CD4-positive, alpha-beta T cell treated with Interleukin-17A for 1 hour (primary cell): ENCODE results near the gene TNN.

Experiments used
- DNase-seq: peaks from one replicate; pipeline ENCODE4 v3.0.0-alpha.2; 2020

Gene TNN

DNA sequence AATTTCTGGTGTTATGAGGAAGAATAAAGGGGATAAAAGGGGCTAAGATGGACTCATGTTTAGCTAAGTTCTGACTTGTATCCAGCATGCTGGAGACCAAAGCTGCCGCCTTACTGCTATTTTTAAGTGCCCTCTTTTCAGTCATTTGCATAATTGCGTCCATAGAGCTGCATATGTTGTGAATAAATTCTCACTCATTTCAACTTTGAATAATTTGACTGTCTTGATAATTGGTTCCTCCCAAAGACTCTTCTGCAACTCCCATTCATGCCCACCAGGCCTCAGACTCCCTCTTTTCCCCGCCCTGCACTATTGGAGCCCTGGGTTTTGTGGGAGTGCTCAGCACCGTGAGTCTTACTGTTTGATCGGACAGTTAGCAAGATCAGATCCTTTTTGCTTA lies 79.9 kb downstream of the TNN start:
- no peak for DNase-seq

DNA sequence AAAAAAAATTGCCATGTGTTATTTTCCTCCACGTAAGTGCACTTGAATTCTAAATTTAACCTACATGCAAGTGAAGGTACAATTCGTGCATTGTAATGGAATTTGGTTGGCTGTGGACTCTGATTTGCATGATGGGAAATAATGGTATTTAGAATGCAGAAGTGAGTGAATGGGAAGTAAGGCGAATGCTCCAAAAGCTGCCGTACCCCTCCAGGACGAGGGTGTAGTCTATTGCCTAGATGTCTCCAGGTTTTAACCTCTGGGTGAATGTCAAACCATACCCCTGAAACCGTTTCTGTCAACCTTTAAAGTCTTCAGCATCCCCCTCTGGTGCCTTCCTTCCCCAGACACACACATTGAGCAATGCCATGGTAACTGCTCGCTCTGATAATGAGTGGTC lies 80.4 kb downstream of the TNN start:
- DNase-seq, result no peak

- DNase-seq, result no peak
These were observed 83.1 kb downstream of the TNN start for GRCh38 chr1:175150596-175151319.

- DNase-seq, result peak; percentile 71
These were observed 84.5 kb downstream of the TNN start for GRCh38 chr1:175152006-175152652.

GRCh38 chr1:175154629-175155472 lies 87.2 kb downstream of the TNN start:
- peak; percentile 77 for DNase-seq

- no peak for DNase-seq
These were observed 87.8 kb downstream of the TNN start for GRCh38 chr1:175155473-175155856.

GRCh38 chr1:175155936-175156335 lies 88.3 kb downstream of the TNN start:
- DNase-seq, result no peak

DNA sequence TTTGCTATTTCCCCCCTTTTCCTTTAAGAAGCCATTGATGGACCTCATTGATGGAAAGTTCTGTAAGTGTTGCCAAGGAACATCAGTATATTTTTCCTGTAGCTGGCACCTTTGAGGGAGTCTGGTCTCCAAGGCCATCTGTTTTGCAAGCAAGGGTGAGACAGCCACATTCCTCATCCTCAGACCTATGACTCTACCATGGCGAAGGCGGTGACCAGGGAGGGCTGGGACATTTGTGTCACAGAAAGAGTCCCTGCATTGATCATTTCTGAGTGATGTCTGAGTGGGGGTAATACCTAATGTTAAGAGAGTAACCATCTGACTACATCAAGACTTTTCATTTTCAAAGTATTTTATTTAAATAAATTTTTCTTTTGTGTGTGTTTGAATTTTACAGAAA lies 89.6 kb downstream of the TNN start:
- DNase-seq, result no peak

DNA sequence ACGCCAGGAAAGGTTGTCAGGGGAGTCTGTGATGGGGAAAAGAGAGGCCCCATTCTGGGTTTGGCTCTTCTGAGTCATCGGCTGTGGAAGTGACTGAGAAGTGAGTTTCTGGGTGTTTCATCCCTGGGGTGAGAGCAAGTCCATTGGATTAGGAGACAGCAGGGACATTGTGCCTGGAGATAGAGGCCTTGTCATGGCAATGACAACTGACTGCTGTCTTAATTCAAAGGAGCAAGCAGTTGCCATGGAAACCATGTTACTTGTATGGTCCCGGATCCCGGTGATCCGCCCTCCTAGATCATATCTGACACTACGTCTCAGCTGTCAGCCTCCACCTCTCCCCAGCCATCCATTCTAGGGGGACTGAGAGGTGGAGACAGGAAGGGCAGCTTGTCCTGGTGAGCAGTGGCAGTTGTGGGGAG lies 90.5 kb downstream of the TNN start:
- no peak for DNase-seq

DNA sequence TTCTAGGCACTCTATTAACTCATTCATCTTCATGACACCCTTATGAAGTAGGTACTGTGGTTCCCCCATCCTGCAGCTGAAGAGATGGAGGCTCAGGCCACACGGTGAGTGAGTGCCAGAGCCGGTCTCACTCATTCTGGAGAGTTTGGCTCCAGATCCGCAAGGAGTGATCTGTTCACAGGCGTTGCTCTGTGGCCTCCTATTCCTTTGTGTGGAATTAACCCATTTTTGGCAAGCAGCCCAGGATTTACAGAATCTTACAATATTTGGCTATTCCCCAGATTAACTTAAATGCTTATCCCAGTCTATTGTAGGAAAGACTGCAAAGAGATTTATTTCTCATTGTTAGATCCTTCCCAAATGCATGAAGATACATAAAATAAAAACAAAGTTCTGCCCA lies 95.3 kb downstream of the TNN start:
- no peak for DNase-seq

- no peak for DNase-seq
These were observed 96.1 kb downstream of the TNN start for GRCh38 chr1:175163702-175164101.

DNA sequence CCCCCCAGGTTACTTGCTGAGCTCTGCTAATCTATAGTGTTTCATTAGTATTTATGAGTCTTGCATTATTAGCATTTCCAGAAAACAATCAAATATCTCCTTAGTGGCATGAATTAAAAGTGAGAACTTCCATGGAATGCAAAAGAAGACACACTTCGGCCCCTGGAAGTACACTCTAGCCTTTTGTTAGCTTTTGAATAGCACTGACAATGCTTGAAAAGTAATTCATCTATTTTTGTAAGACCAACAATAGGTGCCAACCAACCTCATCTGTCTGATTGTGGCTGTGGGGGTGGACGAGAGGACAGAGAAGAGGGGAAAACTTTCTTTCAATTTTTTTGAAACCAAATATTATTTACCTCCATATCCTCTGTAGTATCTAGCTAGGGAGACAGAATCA lies 97.1 kb downstream of the TNN start:
- DNase-seq, result no peak

GRCh38 chr1:175166746-175167145 lies 99.1 kb downstream of the TNN start:
- DNase-seq, result no peak

DNA sequence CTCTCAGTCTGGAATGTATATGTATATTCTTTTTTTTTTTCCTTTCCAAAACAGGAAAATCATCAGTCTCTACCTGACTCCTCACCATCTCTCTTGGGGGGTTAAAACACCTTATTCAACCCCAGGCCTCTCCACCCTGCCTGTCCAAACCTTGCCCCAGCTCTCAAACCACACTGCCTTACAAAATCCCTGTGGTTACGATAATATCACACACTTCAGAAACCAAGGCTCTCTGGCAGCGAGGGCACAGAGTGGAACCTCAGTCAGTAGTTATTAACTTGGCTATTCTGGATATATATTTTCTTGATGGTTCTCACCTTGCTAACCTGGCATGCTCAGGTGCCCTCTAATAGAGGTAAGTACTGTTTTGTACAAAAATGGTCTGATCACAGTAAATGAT lies 100.2 kb downstream of the TNN start:
- no peak for DNase-seq

- DNase-seq, result no peak
These were observed 101.1 kb downstream of the TNN start for GRCh38 chr1:175168782-175169181.

- DNase-seq, result no peak
These were observed 101.8 kb downstream of the TNN start for GRCh38 chr1:175169286-175170018.

GRCh38 chr1:175171036-175171913 lies 103.6 kb downstream of the TNN start:
- no peak for DNase-seq

DNA sequence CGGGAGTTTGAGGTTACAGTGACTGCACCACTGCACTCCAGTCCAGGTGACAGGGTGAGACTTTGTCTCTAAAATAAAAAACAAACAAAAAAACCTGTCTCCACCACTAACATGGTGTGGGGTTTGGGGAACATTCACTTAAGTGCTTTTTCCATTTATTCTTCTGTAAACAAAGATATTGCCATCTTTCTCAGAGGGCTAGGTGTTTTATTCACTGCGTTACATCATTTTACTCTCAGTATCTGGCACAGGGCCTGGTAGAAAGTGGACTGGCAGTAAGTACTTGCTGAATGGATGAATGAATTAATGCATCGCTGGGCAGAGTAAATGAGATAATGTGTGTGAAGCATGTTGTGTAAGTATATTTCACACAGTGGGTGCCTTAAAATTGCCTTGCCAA lies 104.9 kb downstream of the TNN start:
- no peak for DNase-seq

DNA sequence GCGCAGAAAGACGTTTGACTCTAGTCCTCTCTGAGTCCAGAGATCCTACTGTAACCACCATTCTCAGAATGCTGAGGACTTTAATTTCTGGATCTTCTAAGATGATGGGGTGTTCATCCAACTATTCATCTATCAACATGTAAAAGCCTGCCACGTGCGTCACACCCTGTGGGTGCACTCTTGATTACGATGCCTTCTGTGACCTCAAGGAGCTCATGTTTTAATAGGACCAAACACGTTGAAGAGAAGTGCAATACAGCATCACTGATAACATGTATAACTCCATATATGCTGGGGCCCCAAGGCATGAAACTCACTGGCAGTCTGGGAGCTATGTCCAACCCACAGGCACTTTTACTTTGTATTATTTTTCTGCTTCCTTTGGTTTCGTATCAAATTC lies 105.9 kb downstream of the TNN start:
- no peak for DNase-seq

DNA sequence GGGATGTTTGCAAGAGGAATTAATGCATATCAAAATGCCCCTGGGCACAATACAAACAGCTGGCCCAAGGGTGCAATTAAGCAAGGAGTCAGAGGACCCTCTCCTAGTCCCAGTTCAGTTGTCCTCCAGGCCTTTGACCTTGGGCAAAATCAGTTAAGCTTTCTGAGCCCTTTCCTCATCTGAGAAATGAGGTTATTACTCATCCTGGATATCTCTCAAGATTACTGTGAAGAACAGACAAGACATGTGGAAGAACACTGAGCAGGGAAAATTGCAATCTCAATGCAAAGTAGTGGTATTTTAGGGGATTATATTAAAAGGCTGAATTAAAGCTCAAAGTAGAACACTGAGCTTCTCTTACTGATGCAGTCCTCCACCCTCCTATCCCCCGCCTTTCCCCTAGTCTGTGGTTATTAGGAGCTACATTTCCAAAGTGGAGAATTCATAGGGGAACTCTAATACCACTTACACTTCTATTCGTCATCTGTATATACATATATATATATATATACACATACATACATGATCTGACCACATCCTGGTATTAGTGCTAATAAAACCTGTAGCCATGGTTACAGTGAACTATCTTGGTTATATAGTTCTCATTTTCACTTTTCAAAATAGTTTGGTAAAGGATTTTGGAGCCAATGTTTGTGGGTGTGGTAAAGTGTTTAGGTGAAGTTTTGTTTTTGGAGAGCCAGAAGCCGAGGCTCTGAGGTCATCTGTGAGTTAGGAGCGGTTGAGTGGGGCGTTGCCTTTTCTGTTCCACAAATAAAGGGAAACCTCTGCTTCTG lies 106.9 kb downstream of the TNN start:
- peak; percentile 38 for DNase-seq

DNA sequence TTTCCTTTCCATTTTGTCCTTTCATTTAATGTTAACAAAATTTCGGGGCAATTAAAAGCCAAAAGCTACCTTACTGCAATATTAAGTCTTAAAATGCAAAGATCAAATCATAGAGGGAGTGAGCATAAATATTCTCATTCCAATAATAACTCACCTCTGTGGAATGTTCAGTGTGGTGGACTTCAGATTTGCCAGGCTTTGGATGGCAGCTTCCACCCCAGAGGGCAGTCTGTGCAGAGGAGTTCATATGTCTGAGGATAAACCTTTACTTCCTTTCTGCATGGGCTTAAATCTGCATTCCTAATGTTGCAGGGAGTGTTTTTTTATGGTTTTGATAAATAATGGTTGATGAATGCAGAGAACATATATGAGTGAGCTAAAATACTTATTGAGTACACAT lies 108.6 kb downstream of the TNN start:
- no peak for DNase-seq
